ENCODE measurements around the gene HOXB5.

Gene HOXB5

GRCh38 chr17:48589831-48590606 is 3.6 kb downstream of the HOXB5 start, which contains the start of gene HOXB3:
Gene HOXB3 (minus strand): TSS chr17:48590241. CDS start chr17:48552474, 37,767 bp downstream.
- H3K27ac ChIP-seq, result no peak within 1 kb of the TSS
- H3K4me3 ChIP-seq (ENCODE audit: low read depth, low read length), result no peak within 1 kb of the TSS
- no peak for DNase-seq
- no peaks in the 10 kb centered on the region for H3K36me3 ChIP-seq
- H3K27me3 ChIP-seq (ENCODE audit: insufficient read depth, low read depth, severe bottlenecking), result peaks cover 95% of the 10 kb centered on the region
- no peak for TF ChIP-seq CTCF (IDR thresholded peaks at IDR 0.05; ENCODE audit: low read depth, low read length)
- peaks cover 6% of the 10 kb centered on the region for H3K9me3 ChIP-seq (ENCODE audit: severe bottlenecking)

GRCh38 chr17:48589060-48589830 is 4.3 kb downstream of the HOXB5 start:
- TF ChIP-seq CTCF (IDR thresholded peaks at IDR 0.05; ENCODE audit: low read depth, low read length), result no peak
- peaks cover 6% of the 10 kb centered on the region for H3K9me3 ChIP-seq (ENCODE audit: severe bottlenecking)
- H3K4me3 ChIP-seq (ENCODE audit: low read depth, low read length), result no peak overlapping the region
- no peaks in the 10 kb centered on the region for H3K36me3 ChIP-seq
- peaks cover 94% of the 10 kb centered on the region for H3K27me3 ChIP-seq (ENCODE audit: insufficient read depth, low read depth, severe bottlenecking)
- DNase-seq, result no peak
- no peak overlapping the region for H3K27ac ChIP-seq

GRCh38 chr17:48588528-48588927 is 5.1 kb downstream of the HOXB5 start:
- no peaks in the 10 kb centered on the region for H3K36me3 ChIP-seq
- no peak for DNase-seq
- no peak for TF ChIP-seq CTCF (IDR thresholded peaks at IDR 0.05; ENCODE audit: low read depth, low read length)
- H3K27me3 ChIP-seq (ENCODE audit: insufficient read depth, low read depth, severe bottlenecking), result peaks cover 97% of the 10 kb centered on the region
- no peak overlapping the region for H3K4me3 ChIP-seq (ENCODE audit: low read depth, low read length)
- peaks cover 6% of the 10 kb centered on the region for H3K9me3 ChIP-seq (ENCODE audit: severe bottlenecking)
- H3K27ac ChIP-seq, result no peak overlapping the region

GRCh38 chr17:48588074-48588415 is 5.5 kb downstream of the HOXB5 start:
- H3K27ac ChIP-seq, result no peak overlapping the region
- no peak for DNase-seq
- TF ChIP-seq CTCF (IDR thresholded peaks at IDR 0.05; ENCODE audit: low read depth, low read length), result no peak
- H3K9me3 ChIP-seq (ENCODE audit: severe bottlenecking), result peaks cover 6% of the 10 kb centered on the region
- no peak overlapping the region for H3K4me3 ChIP-seq (ENCODE audit: low read depth, low read length)
- H3K27me3 ChIP-seq (ENCODE audit: insufficient read depth, low read depth, severe bottlenecking), result peaks cover 97% of the 10 kb centered on the region
- H3K36me3 ChIP-seq, result no peaks in the 10 kb centered on the region

GRCh38 chr17:48587276-48588073 is 6.1 kb downstream of the HOXB5 start:
- H3K4me3 ChIP-seq (ENCODE audit: low read depth, low read length), result no peak overlapping the region
- peaks cover 97% of the 10 kb centered on the region for H3K27me3 ChIP-seq (ENCODE audit: insufficient read depth, low read depth, severe bottlenecking)
- no peak overlapping the region for H3K27ac ChIP-seq
- H3K9me3 ChIP-seq (ENCODE audit: severe bottlenecking), result peaks cover 6% of the 10 kb centered on the region
- H3K36me3 ChIP-seq, result no peaks in the 10 kb centered on the region
- DNase-seq, result peak; percentile 59
- TF ChIP-seq CTCF (IDR thresholded peaks at IDR 0.05; ENCODE audit: low read depth, low read length), result no peak

Measured in WERI-Rb-1 (cell line).